ENCODE results near the gene ISX. TPM values are rescaled to one million over a fixed set of nuclear protein-coding genes. Genes with fewer than 3 reads are reported as not detected.

ISX gene
- total and polyA plus RNA-seq, 2 donors (not counting 1 experiment from before 2014, with no cell fraction given), result not detected

DNA sequence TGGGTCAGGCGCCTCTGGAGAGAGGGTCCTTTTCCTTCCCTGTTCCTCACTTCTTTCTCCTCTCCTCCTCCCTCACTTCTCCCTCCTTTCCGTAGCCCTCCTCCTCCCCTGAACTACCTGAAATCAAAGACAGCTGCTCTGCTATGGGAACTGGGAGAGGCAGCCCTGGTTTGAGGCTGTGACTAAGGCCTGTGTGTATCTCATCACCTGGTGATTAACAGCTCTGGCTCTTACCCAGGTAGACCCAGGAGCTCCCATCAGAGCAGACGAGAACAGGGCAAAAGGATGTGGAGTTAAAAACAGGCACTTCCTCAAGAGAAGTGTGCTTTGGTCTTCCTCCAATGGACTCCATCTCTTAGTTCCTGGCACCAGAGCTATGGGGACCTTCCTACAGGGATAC is 5.8 kb downstream of the ISX start:
- Histone ChIP-seq H3K27ac (ENCODE audit: low read length in 2 of 2) (no peak overlapping the region), H4K20me1 (ENCODE audit: control insufficient read depth, insufficient read depth, low read length, poor library complexity, severe bottlenecking) (no peaks in the 10 kb centered on the region), H2AFZ (ENCODE audit: insufficient read depth, low read depth, low read length, poor library complexity, severe bottlenecking) (no peak overlapping the region), H3K79me2 (ENCODE audit: control insufficient read depth, insufficient read depth, low read length) (no peaks in the 10 kb centered on the region), H3K36me3 (replicated peaks in 1 of 2; ENCODE audit: control extremely low read depth in 1 of 2, control insufficient read depth in 1 of 2, extremely low read depth in 1 of 2, insufficient read depth in 2 of 2, low read length in 1 of 2) (no peaks in the 10 kb centered on the region), H3K4me2 (replicated peaks; ENCODE audit: low read depth, low read length, poor library complexity, severe bottlenecking) (no peak overlapping the region), H3K4me3 (ENCODE audit: control extremely low read depth in 1 of 5, extremely low read depth in 1 of 5, insufficient read depth in 1 of 5, low read depth in 2 of 5, low read length in 4 of 5) (no peak overlapping the region), H3K4me1 (ENCODE audit: control insufficient read depth in 2 of 2, insufficient read depth in 2 of 2, low read length in 2 of 2) (no peaks in the 10 kb centered on the region), H3K9ac (ENCODE audit: low read length) (no peak overlapping the region), H3K27me3 (replicated peaks in 1 of 4; ENCODE audit: control extremely low read depth in 1 of 4, control insufficient read depth in 3 of 4, insufficient read depth in 4 of 4, low read length in 3 of 4) (peaks cover 0 to 5% (median 0%) of the 10 kb centered on the region in 4 experiments), H3K9me3 (ENCODE audit: control extremely low read depth in 1 of 3, control insufficient read depth in 2 of 3, insufficient read depth in 1 of 3, low read length in 2 of 3) (no peaks in the 10 kb centered on the region)
- ATAC-seq (ENCODE audit: low read depth) (no peak), DNase-seq (no peak)
- H3K4me3 Mint-ChIP-seq, result no peak overlapping the region
- no peak overlapping the region for H3K27ac Mint-ChIP-seq
- no peaks in the 10 kb centered on the region for H3K9me3 Mint-ChIP-seq (ENCODE audit: insufficient read depth)
- intact Hi-C loops (cut with micrococcal nuclease), result no loop called here
- H3K4me1 Mint-ChIP-seq, result no peaks in the 10 kb centered on the region
- CTCF ChIA-PET, result no interaction called here
- TF ChIP-seq, protein P1, sequence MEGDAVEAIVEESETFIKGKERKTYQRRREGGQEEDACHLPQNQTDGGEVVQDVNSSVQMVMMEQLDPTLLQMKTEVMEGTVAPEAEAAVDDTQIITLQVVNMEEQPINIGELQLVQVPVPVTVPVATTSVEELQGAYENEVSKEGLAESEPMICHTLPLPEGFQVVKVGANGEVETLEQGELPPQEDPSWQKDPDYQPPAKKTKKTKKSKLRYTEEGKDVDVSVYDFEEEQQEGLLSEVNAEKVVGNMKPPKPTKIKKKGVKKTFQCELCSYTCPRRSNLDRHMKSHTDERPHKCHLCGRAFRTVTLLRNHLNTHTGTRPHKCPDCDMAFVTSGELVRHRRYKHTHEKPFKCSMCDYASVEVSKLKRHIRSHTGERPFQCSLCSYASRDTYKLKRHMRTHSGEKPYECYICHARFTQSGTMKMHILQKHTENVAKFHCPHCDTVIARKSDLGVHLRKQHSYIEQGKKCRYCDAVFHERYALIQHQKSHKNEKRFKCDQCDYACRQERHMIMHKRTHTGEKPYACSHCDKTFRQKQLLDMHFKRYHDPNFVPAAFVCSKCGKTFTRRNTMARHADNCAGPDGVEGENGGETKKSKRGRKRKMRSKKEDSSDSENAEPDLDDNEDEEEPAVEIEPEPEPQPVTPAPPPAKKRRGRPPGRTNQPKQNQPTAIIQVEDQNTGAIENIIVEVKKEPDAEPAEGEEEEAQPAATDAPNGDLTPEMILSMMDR (IDR thresholded peaks at IDR 0.05), result no peak
- no peak for TF ChIP-seq EZH2 (IDR thresholded peaks at IDR 0.05; ENCODE audit: borderline replicate concordance, insufficient read depth, low read depth, low read length, poor library complexity, severe bottlenecking)
- WGBS (ENCODE audit: insufficient coverage), result 85% methylated on average over 1 of the region's 3 CpGs
- POLR2A ChIA-PET, result no interaction called here
- H3K27me3 Mint-ChIP-seq, result peaks cover 2% of the 10 kb centered on the region

DNA sequence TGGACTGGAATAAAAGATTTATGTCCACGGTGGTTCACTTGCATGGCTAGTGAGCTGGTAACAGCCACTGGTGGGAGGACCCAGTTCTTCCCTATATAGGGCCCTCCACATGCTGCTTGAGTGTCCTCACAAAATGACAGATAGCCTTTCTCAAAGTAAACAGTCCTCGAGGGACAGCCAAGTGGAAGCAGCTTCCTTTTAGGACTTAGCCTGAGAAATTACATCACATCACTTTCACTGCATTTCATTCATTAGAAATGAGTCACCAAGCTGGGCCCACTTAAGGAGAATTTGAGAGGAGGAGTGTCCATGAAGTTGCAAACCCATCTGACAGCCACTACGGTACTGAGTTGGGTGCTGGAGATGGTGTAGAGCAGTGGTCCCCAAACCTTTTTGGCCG is 7.0 kb downstream of the ISX start:
- WGBS (ENCODE audit: insufficient coverage), result 100% methylated on average over 1 of the region's 4 CpGs
- no peak for ATAC-seq (ENCODE audit: low read depth)

More for the DNA sequence above, 7.0 kb downstream of the ISX start:
- no peak for TF ChIP-seq EZH2 (IDR thresholded peaks at IDR 0.05; ENCODE audit: borderline replicate concordance, insufficient read depth, low read depth, low read length, poor library complexity, severe bottlenecking)
- TF ChIP-seq, protein P1 (IDR thresholded peaks at IDR 0.05), result no peak
- POLR2A ChIA-PET, result no interaction called here
- DNase-seq, result no peak
- Histone ChIP-seq H3K4me2 (replicated peaks; ENCODE audit: low read depth, low read length, poor library complexity, severe bottlenecking) (no peak overlapping the region), H3K9ac (ENCODE audit: low read length) (no peak overlapping the region), H3K27ac (ENCODE audit: low read length in 2 of 2) (no peak overlapping the region), H2AFZ (ENCODE audit: insufficient read depth, low read depth, low read length, poor library complexity, severe bottlenecking) (no peak overlapping the region), H4K20me1 (ENCODE audit: control insufficient read depth, insufficient read depth, low read length, poor library complexity, severe bottlenecking) (no peaks in the 10 kb centered on the region), H3K79me2 (ENCODE audit: control insufficient read depth, insufficient read depth, low read length) (no peaks in the 10 kb centered on the region), H3K4me1 (ENCODE audit: control insufficient read depth in 2 of 2, insufficient read depth in 2 of 2, low read length in 2 of 2) (no peaks in the 10 kb centered on the region), H3K36me3 (replicated peaks in 1 of 2; ENCODE audit: control extremely low read depth in 1 of 2, control insufficient read depth in 1 of 2, extremely low read depth in 1 of 2, insufficient read depth in 2 of 2, low read length in 1 of 2) (no peaks in the 10 kb centered on the region), H3K4me3 (ENCODE audit: control extremely low read depth in 1 of 5, extremely low read depth in 1 of 5, insufficient read depth in 1 of 5, low read depth in 2 of 5, low read length in 4 of 5) (no peak overlapping the region), H3K27me3 (replicated peaks in 1 of 4; ENCODE audit: control extremely low read depth in 1 of 4, control insufficient read depth in 3 of 4, insufficient read depth in 4 of 4, low read length in 3 of 4) (peaks cover 0 to 2% (median 0%) of the 10 kb centered on the region in 4 experiments), H3K9me3 (ENCODE audit: control extremely low read depth in 1 of 3, control insufficient read depth in 2 of 3, insufficient read depth in 1 of 3, low read length in 2 of 3) (no peaks in the 10 kb centered on the region)
- H3K27ac Mint-ChIP-seq, result no peak overlapping the region
- no peaks in the 10 kb centered on the region for H3K9me3 Mint-ChIP-seq (ENCODE audit: insufficient read depth)
- H3K27me3 Mint-ChIP-seq, result peaks cover 12% of the 10 kb centered on the region
- H3K4me3 Mint-ChIP-seq, result no peak overlapping the region
- no peaks in the 10 kb centered on the region for H3K4me1 Mint-ChIP-seq
- CTCF ChIA-PET, result no interaction called here
- intact Hi-C loops (cut with micrococcal nuclease), result no loop called here
